Central memory CD4-positive, alpha-beta T cell (primary cell): ENCODE measurements around the gene NEUROG1.
"Not testable (repeated sequence)": the region's sequence is repeated elsewhere in the genome, so short reads cannot be mapped to it uniquely, and the experiment has no call there.

Experiments
- DNase-seq: peaks from one replicate; pipeline ENCODE4 v3.0.0; 2022

The NEUROG1 gene

DNA sequence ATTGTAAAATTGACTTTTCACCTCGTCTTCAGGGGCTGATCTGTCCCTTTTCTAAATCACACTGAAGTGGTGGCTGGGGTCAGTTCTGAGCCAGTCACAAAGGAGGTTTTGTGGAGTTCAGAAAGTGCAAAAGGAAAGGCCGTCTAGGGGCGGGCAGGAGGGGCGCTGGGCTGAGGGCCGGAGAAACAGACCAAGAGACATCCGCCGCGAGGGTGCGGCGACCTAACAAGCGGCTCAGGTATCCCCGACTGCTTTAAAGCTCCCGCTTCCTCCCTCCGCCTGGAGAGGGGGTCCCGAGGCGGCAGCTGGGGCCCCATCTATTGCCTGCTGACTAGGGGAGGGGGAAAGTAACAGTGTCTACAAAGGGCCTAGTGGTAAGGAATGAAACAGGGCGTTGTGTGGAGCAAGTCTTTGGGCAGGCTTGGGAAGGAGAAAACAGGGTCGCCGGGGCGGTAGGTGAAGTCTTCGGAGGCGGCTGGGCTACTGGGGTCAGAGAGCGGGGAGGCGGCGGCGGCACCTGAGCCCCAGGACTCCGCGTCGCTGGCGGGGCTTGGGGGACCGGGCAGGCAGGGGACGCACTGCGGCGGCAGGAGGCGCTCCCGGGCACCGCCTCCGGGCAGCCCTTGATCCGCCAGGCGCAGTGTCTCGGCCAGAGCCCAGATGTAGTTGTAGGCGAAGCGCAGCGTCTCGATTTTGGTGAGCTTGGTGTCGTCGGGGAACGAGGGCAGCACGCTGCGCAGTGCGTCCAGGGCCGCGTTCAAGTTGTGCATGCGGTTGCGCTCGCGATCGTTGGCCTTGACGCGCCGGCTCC lies 950 bp downstream of the NEUROG1 start:
- DNase-seq = no peak

DNA sequence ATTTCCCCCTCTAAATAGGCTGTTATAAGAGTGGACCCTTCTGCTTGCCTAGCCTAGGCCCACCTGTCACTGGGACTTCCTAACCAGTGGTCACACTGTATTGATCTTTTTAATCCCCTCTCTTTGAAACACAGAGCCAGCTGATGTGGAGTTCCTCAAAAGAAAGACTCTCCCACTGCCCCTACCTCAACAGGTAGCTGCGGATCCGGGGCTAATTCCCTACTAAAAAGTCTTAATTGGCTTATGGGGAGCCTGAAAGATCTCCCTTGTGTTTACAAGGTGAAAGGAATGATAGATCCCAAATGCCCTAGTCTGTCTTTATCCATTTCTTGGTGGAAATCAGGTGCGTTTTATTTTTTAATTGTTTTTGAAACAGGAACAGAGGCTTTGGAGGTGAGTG lies 2.0 kb downstream of the NEUROG1 start:
- no peak for DNase-seq

- no peak for DNase-seq
Measured at GRCh38 chr5:135533334-135533733, 2.4 kb downstream of the NEUROG1 start.

GRCh38 chr5:135529576-135529975 lies 6.2 kb downstream of the NEUROG1 start:
- DNase-seq = not testable (repeated sequence)

- no peak for DNase-seq
Measured at GRCh38 chr5:135526924-135527323, 8.8 kb downstream of the NEUROG1 start.

GRCh38 chr5:135521964-135522363 lies 13.8 kb downstream of the NEUROG1 start:
- no peak for DNase-seq

DNA sequence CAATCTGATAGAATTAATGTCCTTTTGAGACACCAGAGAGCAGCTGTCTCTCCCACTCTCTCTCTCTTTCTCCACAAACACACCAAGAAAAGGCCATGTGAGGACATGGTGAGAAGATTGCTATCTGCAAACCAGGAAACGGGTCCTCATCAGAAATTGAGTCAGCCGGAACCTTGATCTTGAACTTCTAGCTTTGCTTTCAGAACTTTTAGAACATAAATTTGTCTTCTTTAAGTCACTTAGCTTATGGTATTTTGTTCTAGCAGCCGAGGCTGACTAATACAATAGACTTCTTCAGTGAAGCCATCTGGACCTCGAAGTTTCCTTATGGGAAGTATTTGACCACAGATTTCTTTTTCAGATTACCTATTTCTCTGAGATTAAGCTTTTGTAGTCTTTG lies 18.1 kb downstream of the NEUROG1 start:
- DNase-seq = no peak

- no peak for DNase-seq
Measured at GRCh38 chr5:135514116-135514515, 21.6 kb downstream of the NEUROG1 start.

GRCh38 chr5:135511761-135512575 lies 23.8 kb downstream of the NEUROG1 start:
- DNase-seq = no peak

- DNase-seq = no peak
Measured at GRCh38 chr5:135509995-135510394, 25.8 kb downstream of the NEUROG1 start.

DNA sequence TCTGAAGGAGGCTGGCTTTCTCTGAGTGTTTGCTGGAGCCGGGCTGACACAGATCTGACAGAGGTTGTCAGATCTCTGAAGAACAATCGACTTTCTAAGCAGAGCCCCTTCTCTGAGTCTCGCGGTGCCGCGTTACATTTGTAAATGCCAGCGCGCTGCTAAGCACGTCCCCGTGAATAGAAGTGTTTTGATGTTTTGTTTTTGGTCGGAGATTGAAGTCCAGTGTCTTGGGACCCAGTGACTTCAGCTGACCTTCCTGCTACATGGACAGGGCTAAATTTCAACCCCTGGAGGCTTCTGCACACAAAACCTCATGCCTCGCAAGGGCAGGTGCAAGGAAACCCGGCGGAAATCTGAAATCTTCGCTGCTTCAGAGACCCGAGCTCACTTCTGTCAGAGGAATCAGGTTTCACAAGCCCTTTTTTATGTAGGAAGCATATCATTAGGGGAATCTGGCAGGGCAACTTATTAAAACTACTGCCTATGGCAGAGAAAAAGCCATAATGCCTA lies 27.2 kb downstream of the NEUROG1 start:
- DNase-seq = no peak

DNA sequence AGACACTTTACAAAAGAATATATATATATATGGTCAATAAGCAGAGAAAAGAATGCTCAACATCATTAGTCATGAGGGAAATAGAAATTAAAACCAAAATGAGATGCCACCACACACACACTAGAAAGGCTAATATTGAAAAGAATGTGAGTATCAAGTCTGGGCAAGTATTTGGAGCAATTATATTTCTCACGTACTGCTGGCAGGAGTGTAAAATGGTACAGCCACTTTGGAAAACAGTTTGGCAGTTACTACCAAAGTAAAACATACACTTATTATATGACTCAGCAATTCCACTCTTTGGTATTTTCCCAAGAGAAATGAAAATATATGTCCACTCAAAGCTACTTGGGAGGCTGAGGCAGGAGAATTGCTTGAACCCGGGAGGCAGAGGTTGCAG lies 29.8 kb downstream of the NEUROG1 start:
- no peak for DNase-seq

DNA sequence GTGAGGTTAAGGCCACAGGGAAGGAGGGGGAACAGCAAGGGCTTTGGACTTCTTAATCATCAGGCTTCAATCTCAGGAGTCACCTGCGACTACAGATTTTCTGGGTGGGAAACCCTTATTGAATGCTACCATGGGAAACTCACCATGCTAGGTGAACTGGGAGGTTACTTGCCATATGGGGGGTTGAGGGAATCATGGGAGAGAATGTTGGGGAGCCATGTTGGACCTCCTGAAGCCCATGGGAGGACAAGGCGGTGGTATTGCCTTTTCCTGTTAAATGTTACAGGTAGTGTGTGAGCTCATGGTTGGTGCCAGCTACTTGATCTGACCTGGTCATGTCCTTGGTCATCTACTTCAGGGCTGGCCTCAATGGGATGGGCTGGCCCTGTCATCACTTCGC lies 31.4 kb downstream of the NEUROG1 start:
- DNase-seq = no peak

DNA sequence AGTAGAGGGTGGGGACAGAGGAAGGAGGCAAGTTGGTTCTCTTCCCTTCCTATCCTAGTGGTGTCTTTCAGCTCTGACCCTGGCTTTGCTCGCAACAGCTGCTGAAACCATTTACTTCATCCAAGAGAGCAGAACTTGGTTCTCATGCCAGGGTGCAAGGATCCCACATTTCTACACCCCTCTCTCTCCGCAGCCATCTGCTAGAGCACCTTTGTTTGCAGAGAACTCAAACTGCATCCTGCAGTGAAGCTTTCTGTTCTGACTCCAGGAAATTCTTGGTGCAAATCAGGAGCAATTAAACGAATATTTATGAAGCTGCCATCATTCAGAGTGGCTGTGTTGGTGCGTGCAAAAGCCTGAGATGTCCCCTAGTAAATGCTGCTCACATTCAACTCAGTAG lies 31.9 kb downstream of the NEUROG1 start:
- no peak for DNase-seq

DNA sequence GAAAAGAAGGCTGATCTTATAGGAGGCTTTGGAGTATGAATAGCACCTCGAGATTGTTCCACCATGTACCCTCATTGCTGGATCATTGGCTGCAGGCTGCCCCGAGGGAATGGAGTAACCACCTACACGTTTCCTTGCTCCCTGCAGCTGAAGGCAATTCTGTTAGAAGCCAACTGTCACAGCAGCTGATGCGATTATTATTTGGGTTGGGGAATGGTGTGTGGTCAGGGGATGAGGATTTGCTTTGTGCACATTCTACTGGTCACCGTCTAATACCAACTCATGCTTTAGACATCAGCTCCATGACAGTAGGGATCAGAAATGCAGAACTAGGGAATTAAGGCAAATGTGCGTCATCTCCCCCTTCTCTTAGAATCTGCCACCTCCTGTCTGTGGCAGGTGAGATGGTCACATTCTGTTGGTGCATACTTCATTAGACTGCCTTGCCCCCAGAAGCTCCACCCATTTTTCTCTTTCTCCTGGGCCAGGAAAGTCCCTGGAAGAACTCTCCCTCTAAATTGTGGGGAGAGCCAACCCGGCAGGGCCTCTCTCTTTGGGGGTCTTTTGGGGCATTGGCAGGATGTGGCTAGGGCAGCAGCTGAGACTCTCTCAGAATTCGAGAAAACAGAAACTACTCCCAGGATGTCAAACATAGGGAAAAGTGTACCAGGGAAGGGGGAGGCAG lies 32.8 kb downstream of the NEUROG1 start:
- no peak for DNase-seq

DNA sequence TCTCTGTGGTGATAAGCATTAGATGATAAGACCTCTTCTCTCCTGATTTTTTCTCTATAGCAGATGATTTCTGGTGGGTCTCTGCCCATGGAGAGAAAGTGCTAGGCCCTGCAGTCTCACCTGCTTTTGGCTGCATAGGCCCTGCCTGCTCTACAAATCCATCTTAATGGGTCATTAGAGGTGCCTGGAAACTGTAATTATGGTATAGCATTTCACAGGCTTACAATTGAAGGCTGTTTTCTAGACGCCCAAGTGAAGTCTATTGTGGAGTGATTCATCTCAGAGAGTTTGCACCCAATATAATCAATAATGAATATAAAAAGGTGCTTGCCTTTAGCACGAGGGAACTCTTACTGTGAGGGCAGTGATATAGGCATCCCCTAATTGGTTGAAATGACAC lies 33.8 kb downstream of the NEUROG1 start:
- no peak for DNase-seq

DNA sequence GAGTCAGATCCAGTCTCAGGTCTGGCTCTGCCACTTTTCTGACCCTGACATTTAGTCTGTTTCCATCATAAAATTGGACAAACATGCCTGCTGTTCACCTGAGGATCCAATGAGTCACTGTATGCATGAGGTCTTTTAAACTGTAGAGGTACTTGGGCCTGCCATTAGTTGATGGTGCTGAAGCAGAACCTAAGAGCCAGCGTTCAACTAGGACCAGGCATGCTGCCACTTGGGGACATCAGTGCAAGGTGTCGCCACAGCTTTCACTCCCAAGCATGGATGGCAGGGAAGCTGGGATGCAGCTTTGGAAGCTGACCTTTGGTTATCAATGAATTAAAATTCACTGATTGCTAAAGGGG lies 37.1 kb downstream of the NEUROG1 start:
- no peak for DNase-seq

- no peak for DNase-seq
Measured at GRCh38 chr5:135497971-135498636, 37.7 kb downstream of the NEUROG1 start.

DNA sequence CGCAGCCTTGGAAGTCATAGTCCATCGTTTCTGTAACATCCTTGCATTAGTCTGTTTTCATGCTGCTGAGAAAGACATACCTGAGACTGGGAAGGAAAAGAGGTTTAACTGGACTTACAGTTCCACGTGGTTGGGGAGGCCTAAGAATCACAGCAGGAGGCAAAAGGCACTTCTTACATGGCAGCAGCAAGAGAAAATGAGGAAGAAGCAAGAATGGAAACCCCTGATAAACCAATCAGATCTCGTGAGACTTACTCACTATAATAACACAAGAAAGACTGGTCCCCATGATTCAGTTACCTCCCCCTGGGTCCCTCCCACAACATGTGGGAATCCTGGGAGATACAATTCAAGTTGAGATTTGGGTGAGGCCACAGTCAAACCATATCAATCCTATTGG lies 40.2 kb downstream of the NEUROG1 start:
- not testable (repeated sequence) for DNase-seq

GRCh38 chr5:135494196-135494595 lies 41.6 kb downstream of the NEUROG1 start:
- no peak for DNase-seq

DNA sequence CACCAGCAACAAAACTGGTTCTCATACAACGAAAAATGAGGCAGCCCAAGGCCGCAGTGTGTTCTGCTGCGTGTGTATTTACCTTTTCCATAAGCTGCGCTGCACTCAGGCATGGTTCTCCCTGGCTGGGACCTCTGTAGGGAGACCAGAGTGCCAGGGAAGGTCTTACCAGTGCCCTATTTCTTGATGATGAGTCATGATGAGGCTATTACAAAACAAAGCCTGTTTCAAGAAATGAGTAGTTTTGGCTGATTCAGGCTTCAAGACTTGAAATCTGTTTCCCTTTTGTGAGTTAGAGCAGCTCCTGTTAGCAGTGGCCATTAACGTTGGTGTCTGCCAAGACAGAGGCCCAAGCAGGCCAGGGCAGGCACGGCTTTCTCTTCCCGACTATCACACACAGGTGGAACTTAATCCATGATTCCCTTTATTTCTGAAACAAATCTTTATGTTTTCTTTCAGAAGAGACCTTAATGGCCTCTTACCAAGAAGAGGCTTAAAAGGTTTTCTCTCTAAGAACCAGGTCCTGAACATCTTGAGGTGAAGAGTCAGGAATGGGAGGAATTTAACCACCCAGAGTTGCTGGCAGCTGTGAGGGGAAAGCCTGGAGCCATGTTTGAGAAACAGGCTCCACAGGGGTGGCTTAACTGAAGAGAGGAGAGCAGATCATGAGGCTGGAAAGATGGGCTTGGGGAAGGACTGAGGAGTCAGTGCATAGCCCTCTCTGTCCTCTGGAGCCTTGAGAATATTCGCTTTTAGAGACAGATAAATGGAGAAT lies 42.2 kb downstream of the NEUROG1 start:
- no peak for DNase-seq

DNA sequence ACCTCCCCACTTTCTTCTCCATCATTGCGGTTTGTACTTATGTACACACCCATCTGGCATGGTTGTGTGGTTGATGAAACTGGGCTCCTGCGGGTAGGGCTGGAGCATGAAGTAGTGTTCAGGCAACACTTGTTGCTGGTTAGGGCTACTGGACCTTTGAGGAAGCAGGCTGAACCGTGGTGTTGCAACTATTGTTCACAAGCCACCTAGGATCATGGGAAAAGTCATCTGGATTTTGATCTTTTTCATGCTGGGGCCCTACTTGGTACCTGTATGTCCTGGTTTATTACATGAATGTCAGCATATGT lies 43.5 kb downstream of the NEUROG1 start:
- no peak for DNase-seq
